OCI-LY3 (cell line): ENCODE data around the gene PTCD2.

Experiments
- H2AFZ ChIP-seq: fragments of 200-600, 300-600 bp; shearing (Covaris generic); 2 replicates; pipeline ENCODE4 v1.6.0; 2014; ENCODE audit warnings: antibody characterized with exemption, low read depth, low read length
- H3K27ac ChIP-seq: fragments of 200-600, 300-600 bp; sonication (generic); 2 replicates; pipeline ENCODE4 v1.5.1; 2014; ENCODE audit warnings: mild to moderate bottlenecking, low read length, moderate library complexity, mixed read lengths
- H3K27me3 ChIP-seq: fragments of 200-600, 300-600 bp; sonication (generic); 2 replicates; pipeline ENCODE4 v1.6.1; 2014; ENCODE audit warnings: low read depth, low read length, mixed read lengths
- H3K36me3 ChIP-seq: fragments of 200-600, 300-600 bp; sonication (generic); replicated peaks from 2 replicates; pipeline ENCODE3; 2014; ENCODE audit warnings: low read depth, low read length, mixed read lengths
- H3K4me1 ChIP-seq: fragments of 300-600, 200-600 bp; sonication (generic); 2 replicates; pipeline ENCODE4 v1.6.1; 2014; ENCODE audit warnings: low read length, mixed read lengths
- H3K4me2 ChIP-seq: fragments of 200-600, 300-600 bp; sonication (generic); 2 replicates; pipeline ENCODE4 v1.6.1; 2014; ENCODE audit warnings: low read length, mixed read lengths
- H3K4me3 ChIP-seq: fragments of 300-600, 200-600 bp; sonication (generic); 2 replicates; pipeline ENCODE4 v1.5.1; 2014; ENCODE audit warnings: antibody characterized with exemption, mild to moderate bottlenecking, low read length, moderate library complexity
- H3K79me2 ChIP-seq: fragments of 300-600, 200-600 bp; shearing (Covaris generic); 2 replicates; pipeline ENCODE4 v1.6.1; 2014; ENCODE audit warnings: mild to moderate bottlenecking, low read length, mixed read lengths
- H3K9ac ChIP-seq: fragments of 300-600, 200-600 bp; shearing (Covaris generic); 2 replicates; pipeline ENCODE4 v1.6.0; 2014; ENCODE audit warnings: mild to moderate bottlenecking, low read length, moderate library complexity
- H3K9me3 ChIP-seq: fragments of 200-600, 300-600 bp; shearing (Covaris generic); 2 replicates; pipeline ENCODE4 v1.6.1; 2014; ENCODE audit warnings: low read length, mixed read lengths; ENCODE audit not compliant: insufficient read depth
- H4K20me1 ChIP-seq: fragments of 200-600, 300-600 bp; sonication (generic); 2 replicates; pipeline ENCODE4 v1.6.1; 2016; ENCODE audit warnings: low read length, mixed read lengths; ENCODE audit not compliant: insufficient read depth
- CTCF ChIP-seq: fragments of 200-600, 300-600 bp; sonication (generic); IDR thresholded peaks from 2 replicates; pipeline ENCODE4 v1.5.1; 2014; ENCODE audit warnings: antibody characterized with exemption, low read length, low read depth
- EZH2phosphoT487 ChIP-seq: fragments of 200-600 bp; shearing (Covaris generic); IDR thresholded peaks from 2 replicates; pipeline ENCODE4 v1.6.1; 2018; ENCODE audit warnings: antibody characterized with exemption, mixed run types, low read depth

Gene PTCD2

GRCh38 chr5:72377910-72378638 is 57.9 kb downstream of the PTCD2 start:
- no peak overlapping the region for H2AFZ ChIP-seq
- H4K20me1 ChIP-seq = no peaks in the 10 kb centered on the region
- no peaks in the 10 kb centered on the region for H3K9me3 ChIP-seq
- H3K27ac ChIP-seq = no peak overlapping the region
- H3K27me3 ChIP-seq = no peaks in the 10 kb centered on the region
- H3K4me1 ChIP-seq = peaks cover 30% of the 10 kb centered on the region
- no peaks in the 10 kb centered on the region for H3K36me3 ChIP-seq
- H3K4me2 ChIP-seq = no peak overlapping the region
- no peak overlapping the region for H3K4me3 ChIP-seq
- no peaks in the 10 kb centered on the region for H3K79me2 ChIP-seq
- TF ChIP-seq EZH2phosphoT487 (no peak), CTCF (no peak)
- no peak overlapping the region for H3K9ac ChIP-seq

DNA sequence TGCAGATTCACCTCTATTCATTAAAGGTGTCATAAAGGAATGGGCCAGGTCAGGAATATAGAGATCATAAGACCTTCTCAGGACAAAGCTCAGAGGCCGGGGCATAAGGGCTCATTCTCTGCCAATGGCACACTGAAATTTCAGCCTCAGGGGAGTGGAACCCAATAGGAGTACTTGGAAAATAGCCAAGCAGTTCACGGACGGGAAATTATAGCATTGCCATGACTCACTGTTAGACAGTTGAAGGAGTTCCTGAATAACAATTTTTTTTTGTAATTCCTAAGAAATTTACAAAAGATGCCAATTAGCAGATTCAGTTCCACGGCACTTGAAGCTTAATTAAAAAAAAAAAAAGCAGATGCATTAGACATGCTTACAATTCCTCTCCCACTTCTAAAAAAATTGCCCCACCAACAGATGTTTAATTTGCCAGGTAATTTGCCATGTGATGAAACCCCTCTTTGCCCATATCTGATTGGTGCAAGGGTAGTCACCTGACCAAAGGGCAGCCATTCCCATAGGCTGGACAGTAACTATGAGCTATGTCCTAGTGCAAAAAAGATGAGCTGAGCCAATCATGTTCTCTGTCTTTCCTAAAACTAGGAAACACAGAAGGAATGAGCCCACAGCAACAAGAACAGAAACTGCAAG is 58.6 kb downstream of the PTCD2 start:
- TF ChIP-seq EZH2phosphoT487 (no peak), CTCF (no peak)
- Histone ChIP-seq H2AFZ (no peak overlapping the region), H3K9me3 (no peaks in the 10 kb centered on the region), H3K4me2 (no peak overlapping the region), H3K79me2 (no peaks in the 10 kb centered on the region), H4K20me1 (no peaks in the 10 kb centered on the region), H3K36me3 (no peaks in the 10 kb centered on the region), H3K27ac (no peak overlapping the region), H3K4me1 (peaks cover 30% of the 10 kb centered on the region), H3K27me3 (no peaks in the 10 kb centered on the region), H3K4me3 (no peak overlapping the region), H3K9ac (no peak overlapping the region)

GRCh38 chr5:72379936-72380335 is 59.8 kb downstream of the PTCD2 start:
- H3K9ac ChIP-seq = no peak overlapping the region; the same call in 1 of the 2 replicates
- H2AFZ ChIP-seq = no peak overlapping the region
- H3K79me2 ChIP-seq = no peaks in the 10 kb centered on the region
- peaks cover 23% of the 10 kb centered on the region for H3K4me1 ChIP-seq
- no peak overlapping the region for H3K4me2 ChIP-seq
- TF ChIP-seq CTCF = no peak
- TF ChIP-seq EZH2phosphoT487 = no peak
- no peak overlapping the region for H3K27ac ChIP-seq
- no peak overlapping the region for H3K4me3 ChIP-seq
- no peaks in the 10 kb centered on the region for H4K20me1 ChIP-seq
- H3K9me3 ChIP-seq = no peaks in the 10 kb centered on the region
- H3K36me3 ChIP-seq = no peaks in the 10 kb centered on the region
- no peaks in the 10 kb centered on the region for H3K27me3 ChIP-seq

DNA sequence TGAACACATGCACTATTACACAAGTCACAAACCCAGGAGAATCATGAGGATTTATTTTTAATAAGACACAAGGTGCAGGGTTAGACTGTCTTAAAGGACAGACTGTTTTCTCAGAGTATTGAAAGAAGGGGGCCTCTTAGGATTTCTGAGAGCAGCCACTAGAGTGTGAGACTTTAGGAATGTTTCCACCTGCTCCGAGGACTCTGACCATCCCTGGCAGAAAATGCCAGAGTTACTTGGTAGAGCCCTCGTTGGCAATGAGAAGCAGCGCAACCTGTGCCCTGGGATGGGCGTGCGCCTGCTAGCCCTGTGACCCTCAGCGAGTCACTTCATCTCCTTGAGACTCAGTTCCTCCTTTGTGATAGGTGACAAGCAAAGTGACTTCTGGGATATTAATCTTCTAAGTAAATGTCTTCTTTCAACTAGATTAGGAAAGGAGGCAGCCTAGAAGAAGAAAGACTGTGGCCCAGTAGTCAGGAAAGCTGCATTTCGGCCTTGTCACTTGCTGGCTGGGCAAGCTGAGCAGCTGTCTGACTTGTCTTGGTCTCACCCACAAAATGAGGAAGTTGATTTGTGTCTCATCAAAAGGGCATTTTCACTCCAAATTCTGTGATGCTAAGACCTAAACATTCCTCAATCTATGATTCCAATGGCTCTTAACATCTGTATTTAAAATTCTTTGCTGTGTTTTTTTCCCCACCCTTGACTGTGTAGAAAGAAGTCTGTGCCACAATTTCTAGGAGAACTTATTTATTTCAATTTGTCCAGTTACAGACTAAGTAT is 60.5 kb downstream of the PTCD2 start:
- Histone ChIP-seq H3K9ac (peak overlapping the region; percentile 22; the same call in 1 of the 2 replicates), H3K36me3 (no peaks in the 10 kb centered on the region), H3K4me1 (peaks cover 19% of the 10 kb centered on the region), H3K27ac (peak overlapping the region; percentile 57), H3K9me3 (no peaks in the 10 kb centered on the region), H3K27me3 (no peaks in the 10 kb centered on the region), H4K20me1 (no peaks in the 10 kb centered on the region), H3K4me3 (peak overlapping the region; percentile 8; the same call in 1 of the 2 replicates), H3K4me2 (peak overlapping the region; percentile 57), H3K79me2 (no peaks in the 10 kb centered on the region), H2AFZ (no peak overlapping the region)
- TF ChIP-seq CTCF = no peak
- TF ChIP-seq EZH2phosphoT487 = no peak
